Vagina (tissue), 2 donors: ENCODE data around the gene UNC80.

Source experiments
- POLR2A ChIP-seq, 2 donors: fragments of 450-650 bp; IDR thresholded peaks; one replicate each; pipeline ENCODE4 v1.6.1; 2017; ENCODE audit warnings: antibody characterized with exemption in 2 of 2, mild to moderate bottlenecking in 2 of 2, moderate library complexity in 2 of 2
- TF ChIP-seq, protein P1 (sequence below), 3 experiments: fragments of 450-650 bp in 2 of 3; fragments of 200-600 bp in 1 of 3; sonication (generic) in 1 of 3; IDR thresholded peaks; one replicate each; pipeline ENCODE4 v1.5.1; 2017 to 2019; ENCODE audit warnings: antibody characterized with exemption in 3 of 3, mild to moderate bottlenecking in 2 of 3, moderate library complexity in 2 of 3

DNA sequence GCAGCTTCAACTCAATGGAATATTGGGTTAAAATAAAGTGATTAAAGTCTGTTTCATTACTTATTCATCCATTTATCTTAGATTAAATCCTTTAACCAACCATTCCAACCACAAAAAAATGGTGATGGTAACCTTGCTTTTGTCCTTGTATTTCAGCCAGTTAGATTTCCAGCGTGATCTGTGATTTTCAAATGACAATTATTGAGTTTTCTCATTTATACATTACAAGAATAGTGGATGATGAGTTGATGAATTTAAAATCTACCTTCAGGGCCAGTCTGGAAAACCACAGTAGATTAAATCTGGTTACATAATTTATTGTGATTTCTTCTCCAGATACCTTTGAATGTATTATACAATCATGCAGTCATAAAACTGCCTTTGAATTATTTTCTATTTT lies 29.7 kb upstream of the UNC80 start:
- TF ChIP-seq, protein P1, sequence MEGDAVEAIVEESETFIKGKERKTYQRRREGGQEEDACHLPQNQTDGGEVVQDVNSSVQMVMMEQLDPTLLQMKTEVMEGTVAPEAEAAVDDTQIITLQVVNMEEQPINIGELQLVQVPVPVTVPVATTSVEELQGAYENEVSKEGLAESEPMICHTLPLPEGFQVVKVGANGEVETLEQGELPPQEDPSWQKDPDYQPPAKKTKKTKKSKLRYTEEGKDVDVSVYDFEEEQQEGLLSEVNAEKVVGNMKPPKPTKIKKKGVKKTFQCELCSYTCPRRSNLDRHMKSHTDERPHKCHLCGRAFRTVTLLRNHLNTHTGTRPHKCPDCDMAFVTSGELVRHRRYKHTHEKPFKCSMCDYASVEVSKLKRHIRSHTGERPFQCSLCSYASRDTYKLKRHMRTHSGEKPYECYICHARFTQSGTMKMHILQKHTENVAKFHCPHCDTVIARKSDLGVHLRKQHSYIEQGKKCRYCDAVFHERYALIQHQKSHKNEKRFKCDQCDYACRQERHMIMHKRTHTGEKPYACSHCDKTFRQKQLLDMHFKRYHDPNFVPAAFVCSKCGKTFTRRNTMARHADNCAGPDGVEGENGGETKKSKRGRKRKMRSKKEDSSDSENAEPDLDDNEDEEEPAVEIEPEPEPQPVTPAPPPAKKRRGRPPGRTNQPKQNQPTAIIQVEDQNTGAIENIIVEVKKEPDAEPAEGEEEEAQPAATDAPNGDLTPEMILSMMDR (IDR thresholded peaks at IDR 0.05), result no peak
- TF ChIP-seq POLR2A (IDR thresholded peaks at IDR 0.05), result no peak
